HG02678 (cell line): ENCODE results near the gene TGFBR2.

Experiments
- ATAC-seq: cut with Tn5 transposase; IDR thresholded peaks from one replicate; pipeline ENCODE4 v1.9.1; 2021; ENCODE audit warnings: mild to moderate bottlenecking, moderate library complexity; ENCODE audit not compliant: unreplicated experiment

The TGFBR2 gene

DNA sequence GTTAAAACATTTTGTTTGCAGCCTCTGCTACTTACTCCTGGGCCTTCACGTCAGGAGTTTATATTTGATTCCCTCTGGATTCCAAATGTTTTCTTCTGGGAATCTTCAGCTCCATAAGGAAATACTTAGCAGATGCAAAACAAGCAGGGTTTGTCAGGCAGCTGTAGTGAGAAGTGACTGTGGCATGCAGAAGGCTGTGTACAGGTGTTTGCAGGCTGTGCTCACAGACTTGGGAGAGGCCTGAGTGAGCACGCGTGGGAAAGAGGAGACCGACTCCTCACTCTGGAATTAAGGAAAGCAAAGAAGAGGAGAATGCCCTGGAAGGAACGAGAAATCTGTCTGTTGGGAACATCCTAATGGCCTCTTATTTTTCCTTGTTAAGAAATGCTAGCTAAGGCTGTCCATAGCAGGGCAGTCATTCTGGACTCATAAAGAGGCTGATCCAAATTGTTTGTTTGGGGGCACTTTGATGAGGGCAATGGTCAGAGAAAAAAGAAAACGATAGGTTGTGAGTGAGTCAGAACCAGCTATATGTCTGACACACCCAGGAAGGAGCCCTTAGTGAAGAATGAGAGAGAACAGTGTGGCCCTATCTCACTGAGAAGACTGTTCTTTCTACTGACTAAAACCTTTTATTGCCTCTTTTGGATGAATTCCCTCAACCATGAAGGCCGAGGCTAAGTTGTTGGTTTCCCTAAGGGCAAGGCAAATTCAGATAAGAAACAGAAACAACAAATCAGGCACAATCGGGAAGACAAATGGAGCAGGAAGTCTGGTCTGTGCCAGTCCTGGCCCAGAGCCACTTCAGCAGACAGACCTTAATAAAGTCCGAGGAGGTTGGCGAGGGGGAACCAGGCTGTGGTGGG, 82.6 kb downstream of the TGFBR2 start:
- ATAC-seq, result no peak

DNA sequence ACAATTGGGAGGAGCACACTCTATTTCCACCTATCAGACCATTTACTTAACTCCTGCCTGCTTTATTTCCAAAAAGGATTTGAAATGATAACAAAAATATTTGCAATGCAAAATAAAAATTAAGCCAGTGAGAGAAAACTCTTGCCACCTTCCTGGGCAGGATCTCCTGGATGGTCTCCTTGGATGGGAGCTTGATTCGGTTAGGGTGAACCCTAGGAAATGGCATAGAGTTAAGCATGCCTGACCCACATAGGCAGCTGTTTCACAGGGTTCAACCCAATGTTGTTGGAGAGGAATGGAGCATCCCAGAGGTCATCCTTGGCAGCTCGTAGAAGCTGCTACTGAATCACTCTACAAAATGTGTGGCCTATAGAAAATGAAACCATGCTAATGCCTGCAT, 83.8 kb downstream of the TGFBR2 start:
- no peak for ATAC-seq

GRCh38 chr3:30691249-30691880, 85.0 kb downstream of the TGFBR2 start:
- ATAC-seq, result no peak

GRCh38 chr3:30691944-30692343, 85.5 kb downstream of the TGFBR2 start:
- no peak for ATAC-seq

GRCh38 chr3:30692498-30693130, 86.2 kb downstream of the TGFBR2 start:
- no peak for ATAC-seq

DNA sequence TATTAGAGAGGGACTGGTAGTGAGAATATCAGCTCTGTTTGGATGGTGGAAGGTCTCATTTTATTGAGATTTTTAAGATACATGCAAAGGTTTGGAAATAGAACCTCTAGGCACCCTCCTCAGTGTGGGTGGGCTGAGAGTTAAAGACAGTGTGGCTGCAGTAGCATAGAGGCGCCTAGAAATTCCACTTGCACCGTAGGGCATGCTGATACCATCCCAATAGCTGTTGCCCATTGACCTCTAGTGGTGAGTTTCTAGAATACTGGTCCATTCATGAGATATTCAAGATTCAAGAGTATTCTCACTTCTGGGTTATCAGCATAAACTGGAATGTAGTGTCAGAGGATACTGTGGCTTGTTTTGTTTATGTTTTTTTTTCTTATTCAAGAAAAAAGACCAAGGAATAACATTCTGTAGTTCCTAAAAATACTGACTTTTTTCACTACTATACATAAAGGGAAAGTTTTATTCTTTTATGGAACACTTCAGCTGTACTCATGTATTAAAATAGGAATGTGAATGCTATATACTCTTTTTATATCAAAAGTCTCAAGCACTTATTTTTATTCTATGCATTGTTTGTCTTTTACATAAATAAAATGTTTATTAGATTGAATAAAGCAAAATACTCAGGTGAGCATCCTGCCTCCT, 87.2 kb downstream of the TGFBR2 start:
- peak; percentile 92 for ATAC-seq

- ATAC-seq, result no peak
Measured at GRCh38 chr3:30694148-30694547, 87.7 kb downstream of the TGFBR2 start.

DNA sequence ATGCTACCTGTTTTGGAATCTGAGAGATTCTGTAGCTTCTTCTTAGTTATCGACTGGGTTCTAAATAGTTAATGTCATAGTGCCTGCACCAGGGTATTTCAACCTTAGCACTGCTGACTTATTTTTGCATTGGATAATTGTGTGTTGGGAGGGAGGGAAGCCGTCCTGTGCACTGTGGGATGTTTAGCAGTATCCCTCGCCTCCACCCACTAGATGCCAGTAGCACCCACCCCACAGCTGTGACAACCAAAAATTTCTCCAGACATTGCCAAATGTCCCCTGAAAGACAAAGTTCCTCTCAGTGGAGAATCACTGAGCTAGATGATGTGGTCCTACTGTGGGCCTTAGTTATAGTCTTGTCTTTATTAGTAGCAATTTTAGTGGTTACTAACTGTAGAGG, 88.3 kb downstream of the TGFBR2 start:
- ATAC-seq, result no peak

- ATAC-seq, result no peak
Measured at GRCh38 chr3:30695302-30696061, 89.1 kb downstream of the TGFBR2 start.

DNA sequence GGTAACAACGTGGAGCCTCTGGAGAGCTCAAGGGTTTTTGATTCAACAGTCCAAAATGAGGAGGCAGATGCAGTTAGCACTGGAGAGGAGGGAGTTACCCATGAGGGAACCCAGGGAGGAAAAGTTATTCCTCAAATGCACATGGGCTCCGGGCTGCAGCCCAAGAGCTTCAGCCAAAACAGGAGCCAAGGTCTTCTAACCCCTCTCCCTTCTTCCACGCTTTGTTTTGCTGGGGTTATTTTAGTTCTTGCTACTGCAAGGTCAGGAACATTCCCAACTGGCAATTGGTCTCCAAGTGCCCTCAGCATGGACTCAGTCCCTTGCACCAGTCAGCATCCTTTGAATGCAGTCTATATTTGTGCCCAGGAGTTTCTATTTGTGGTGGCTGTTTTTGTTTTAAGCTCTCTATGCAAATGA, 90.0 kb downstream of the TGFBR2 start:
- ATAC-seq, result no peak

DNA sequence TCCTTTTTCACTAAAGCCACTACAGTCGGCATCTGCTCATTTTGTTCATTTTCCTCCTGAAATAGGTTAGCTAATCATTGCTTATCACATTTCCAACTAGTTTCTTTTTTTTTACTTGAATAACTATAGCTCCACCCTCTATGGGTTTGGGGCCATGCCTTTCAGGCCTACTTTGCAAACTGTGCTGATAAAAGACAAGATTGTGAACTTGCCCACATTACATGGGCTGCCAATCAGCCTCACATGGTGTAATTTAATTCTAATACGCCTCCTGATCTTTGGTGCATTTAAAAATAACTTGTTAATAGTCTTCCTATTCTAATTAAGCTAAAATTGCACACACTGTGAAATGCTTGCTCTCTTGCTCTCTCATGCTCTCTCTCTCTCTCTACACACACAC, 90.5 kb downstream of the TGFBR2 start:
- no peak for ATAC-seq

DNA sequence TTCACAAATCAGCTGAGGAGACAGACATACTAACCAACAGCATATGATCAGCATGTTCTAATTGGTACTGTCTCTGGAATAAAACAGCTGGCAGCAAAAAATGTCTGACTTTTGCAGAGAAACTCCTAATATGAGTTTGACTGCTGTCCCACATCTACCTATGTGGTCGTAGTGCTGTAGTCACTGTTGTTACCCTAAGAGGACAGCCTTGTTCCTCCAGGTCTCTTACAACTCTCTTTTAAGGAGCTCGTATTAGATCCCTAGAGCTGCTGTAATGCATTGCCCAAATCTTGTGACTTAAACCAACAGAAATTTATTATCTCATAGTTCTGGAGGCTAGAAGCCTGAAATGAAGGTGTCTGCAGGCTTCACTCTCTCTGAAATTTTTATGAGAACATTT, 92.1 kb downstream of the TGFBR2 start:
- ATAC-seq, result no peak

DNA sequence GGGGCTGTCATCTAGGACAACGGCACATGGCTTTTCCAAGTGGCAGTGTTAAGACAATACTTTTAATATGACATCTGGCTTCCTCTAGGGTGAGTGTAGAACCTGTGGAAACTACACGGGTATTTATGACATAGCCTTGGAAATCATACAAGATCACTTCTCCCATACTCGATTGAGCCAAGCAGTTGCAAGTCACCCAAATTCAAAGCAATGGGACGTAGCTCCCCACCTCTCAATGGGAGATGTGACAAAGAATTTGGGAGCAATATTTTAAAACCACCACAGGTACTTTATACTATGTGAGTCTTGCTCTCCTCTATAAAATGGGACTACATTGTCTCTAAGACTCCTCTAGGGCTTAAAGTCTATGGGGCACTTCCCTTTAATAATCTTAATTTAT, 93.5 kb downstream of the TGFBR2 start:
- no peak for ATAC-seq

- no peak for ATAC-seq
Measured at GRCh38 chr3:30700702-30701321, 94.4 kb downstream of the TGFBR2 start.

GRCh38 chr3:30702038-30702827, 95.8 kb downstream of the TGFBR2 start:
- ATAC-seq, result no peak

DNA sequence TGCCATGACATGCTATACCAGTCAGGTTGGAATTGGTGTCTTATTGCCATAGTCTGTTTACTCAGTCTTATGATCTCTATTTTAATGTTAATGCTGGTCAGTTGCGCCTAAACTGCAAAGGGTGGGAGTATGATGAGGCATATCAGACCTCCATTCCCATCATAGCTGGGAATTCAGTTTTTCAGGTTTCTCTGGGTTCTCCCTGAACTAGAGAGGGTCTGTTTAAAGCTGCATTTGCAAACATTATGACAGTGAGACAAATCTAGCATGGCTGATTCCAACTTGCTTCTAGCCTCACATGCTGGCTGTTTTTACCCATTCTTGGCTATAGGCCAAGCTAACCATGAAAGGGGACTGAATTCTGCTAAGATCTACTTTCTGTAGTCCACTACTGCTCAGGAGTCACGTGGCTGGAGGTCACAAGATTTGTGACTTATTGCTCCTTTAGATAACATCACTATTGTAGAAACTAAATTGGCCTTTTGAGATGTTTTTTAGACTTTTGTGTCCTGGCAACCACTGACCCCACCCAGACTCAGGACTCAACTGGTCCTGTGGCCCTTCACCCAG, 96.5 kb downstream of the TGFBR2 start:
- no peak for ATAC-seq

- no peak for ATAC-seq
Measured at GRCh38 chr3:30704931-30705890, 98.8 kb downstream of the TGFBR2 start.

DNA sequence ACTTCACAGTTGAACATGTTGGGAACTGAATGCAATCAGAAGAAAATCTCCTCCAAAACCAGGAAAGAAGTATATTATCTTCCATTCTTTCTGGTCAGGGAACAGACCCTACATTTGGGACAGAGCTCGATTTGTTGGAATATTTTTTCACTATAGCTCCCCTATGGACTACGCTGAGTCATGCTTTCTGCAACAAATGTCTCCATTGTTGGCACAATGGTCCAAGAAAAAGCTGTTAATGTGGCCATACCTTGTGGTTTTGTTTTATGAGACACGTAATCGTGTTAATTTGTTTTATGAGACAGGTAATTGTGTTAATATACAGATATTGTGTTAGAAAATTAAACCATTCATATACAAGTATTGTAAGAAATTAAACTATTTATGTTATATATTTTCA, 101.4 kb downstream of the TGFBR2 start:
- no peak for ATAC-seq
